ENCODE data around the gene GPR27.

GPR27 gene

GRCh38 chr3:71734881-71735280, 18.8 kb upstream of the GPR27 start:
- no peak for DNase-seq

GRCh38 chr3:71742621-71743020, 11.0 kb upstream of the GPR27 start:
- no peak for DNase-seq

- no peak for DNase-seq
Observed at GRCh38 chr3:71744738-71745137, 8.9 kb upstream of the GPR27 start.

GRCh38 chr3:71751602-71752001, 2.1 kb upstream of the GPR27 start:
- DNase-seq: no peak

- DNase-seq: no peak
Observed at GRCh38 chr3:71752831-71753700, 589 bp upstream of the GPR27 start.

GRCh38 chr3:71754610-71755253, 1.1 kb downstream of the GPR27 start:
- no peak for DNase-seq

GRCh38 chr3:71758091-71758490, 4.4 kb downstream of the GPR27 start:
- no peak for DNase-seq

GRCh38 chr3:71759401-71759800, 5.7 kb downstream of the GPR27 start:
- DNase-seq: no peak

- DNase-seq: no peak
Observed at GRCh38 chr3:71760140-71760539, 6.5 kb downstream of the GPR27 start.

- no peak for DNase-seq
Observed at GRCh38 chr3:71763426-71763825, 9.8 kb downstream of the GPR27 start.

GRCh38 chr3:71771126-71771525, 17.5 kb downstream of the GPR27 start:
- DNase-seq: no peak

- DNase-seq: no peak
Observed at GRCh38 chr3:71771884-71772283, 18.2 kb downstream of the GPR27 start.

- no peak for DNase-seq
Observed at GRCh38 chr3:71776538-71776937, 22.9 kb downstream of the GPR27 start.

GRCh38 chr3:71778353-71778752, 24.7 kb downstream of the GPR27 start:
- DNase-seq: no peak

GRCh38 chr3:71779674-71780377, 26.2 kb downstream of the GPR27 start:
- no peak for DNase-seq

GRCh38 chr3:71780430-71780829, 26.8 kb downstream of the GPR27 start:
- no peak for DNase-seq

- no peak for DNase-seq
Observed at GRCh38 chr3:71783152-71783551, 29.5 kb downstream of the GPR27 start.

GRCh38 chr3:71784201-71784913, 30.7 kb downstream of the GPR27 start:
- no peak for DNase-seq

- DNase-seq: peak; percentile 57
Observed at GRCh38 chr3:71784914-71785531, 31.4 kb downstream of the GPR27 start, which contains the start of gene PROK2. TSS of gene PROK2 (minus strand) at chr3:71785148. CDS start at chr3:71785052, 96 bp downstream.

GRCh38 chr3:71785532-71786216, 32.0 kb downstream of the GPR27 start:
- peak; percentile 54 for DNase-seq

- peak; percentile 36 for DNase-seq
Observed at GRCh38 chr3:71786217-71786549, 32.5 kb downstream of the GPR27 start.

- peak; percentile 76 for DNase-seq
Observed at GRCh38 chr3:71786551-71786950, 32.9 kb downstream of the GPR27 start.
